H9 (cell line): Measurements from ENCODE around the gene RSU1. TPM values are rescaled to one million over a fixed set of nuclear protein-coding genes. Genes with fewer than 3 reads are reported as not detected.

Experiments used
- DNase-seq: peaks from one replicate; pipeline ENCODE4 v3.0.0-alpha.2; 2017
- H2AFZ ChIP-seq: one replicate; pipeline ENCODE4 v1.6.1; 2013; ENCODE audit warnings: mild to moderate bottlenecking, low read length, control low read depth, moderate library complexity
- H2AK5ac ChIP-seq: 2 replicates; pipeline ENCODE4 v1.6.1; 2013; ENCODE audit warnings: low read length, control low read depth, mixed read lengths; ENCODE audit not compliant: insufficient read length
- H2BK120ac ChIP-seq: one replicate; pipeline ENCODE4 v1.6.1; 2013; ENCODE audit warnings: low read depth, mild to moderate bottlenecking, low read length, control low read depth, inconsistent platforms; ENCODE audit not compliant: poor library complexity, severe bottlenecking
- H2BK12ac ChIP-seq: 2 replicates; pipeline ENCODE4 v1.6.1; 2013; ENCODE audit warnings: low read length, control low read depth, mixed read lengths, low read depth; ENCODE audit not compliant: insufficient read length
- H2BK15ac ChIP-seq: 2 replicates; pipeline ENCODE4 v1.6.1; 2013; ENCODE audit warnings: low read depth, low read length, control low read depth
- H2BK20ac ChIP-seq: one replicate; pipeline ENCODE4 v1.6.1; 2013; ENCODE audit warnings: low read depth, mild to moderate bottlenecking, low read length, control low read depth, inconsistent platforms; ENCODE audit not compliant: poor library complexity, severe bottlenecking
- H2BK5ac ChIP-seq: 2 replicates; pipeline ENCODE4 v1.6.1; 2013; ENCODE audit warnings: low read length, control low read depth, mixed read lengths; ENCODE audit not compliant: insufficient read length
- H3K14ac ChIP-seq: 2 replicates; pipeline ENCODE4 v1.6.1; 2013; ENCODE audit warnings: low read length, control low read depth; ENCODE audit not compliant: insufficient read depth
- H3K18ac ChIP-seq: 2 replicates; pipeline ENCODE4 v1.6.1; 2013; ENCODE audit warnings: low read depth, mild to moderate bottlenecking, mixed read lengths, low read length, control low read depth; ENCODE audit not compliant: insufficient read length
- H3K23ac ChIP-seq: 2 replicates; pipeline ENCODE4 v1.6.1; 2013; ENCODE audit warnings: low read length, control low read depth, mixed read lengths, low read depth; ENCODE audit not compliant: insufficient read length
- H3K23me2 ChIP-seq: 2 replicates; pipeline ENCODE4 v1.6.1; 2013; ENCODE audit warnings: low read depth, mild to moderate bottlenecking, mixed read lengths, low read length, control low read depth; ENCODE audit not compliant: insufficient read length, poor library complexity, severe bottlenecking
- H3K27ac ChIP-seq: 2 replicates; pipeline ENCODE4 v1.5.1; 2013; ENCODE audit warnings: low read length, control low read depth, mixed read lengths, low read depth; ENCODE audit not compliant: insufficient read length
- H3K27me3 ChIP-seq: 2 replicates; pipeline ENCODE4 v1.6.1; 2013; ENCODE audit warnings: low read length, control low read depth, inconsistent platforms; ENCODE audit not compliant: insufficient read depth
- H3K4ac ChIP-seq: 2 replicates; pipeline ENCODE4 v1.6.1; 2013; ENCODE audit warnings: low read depth, mild to moderate bottlenecking, control low read depth, inconsistent platforms, low read length, moderate library complexity
- H3K4me1 ChIP-seq: 2 replicates; pipeline ENCODE4 v1.6.1; 2013; ENCODE audit warnings: low read length, control low read depth, inconsistent platforms; ENCODE audit not compliant: insufficient read depth
- H3K4me2 ChIP-seq: 2 replicates; pipeline ENCODE4 v1.6.1; 2013; ENCODE audit warnings: low read length, control low read depth, mixed read lengths; ENCODE audit not compliant: insufficient read length, insufficient read depth
- H3K56ac ChIP-seq: 2 replicates; pipeline ENCODE4 v1.6.1; 2013; ENCODE audit warnings: low read depth, mild to moderate bottlenecking, mixed read lengths, low read length, control low read depth; ENCODE audit not compliant: insufficient read length
- H3K79me1 ChIP-seq: 2 replicates; pipeline ENCODE4 v1.6.1; 2013; ENCODE audit warnings: low read depth, mild to moderate bottlenecking, moderate library complexity, low read length, control low read depth, inconsistent platforms; ENCODE audit not compliant: insufficient read depth, poor library complexity, severe bottlenecking
- H3K79me2 ChIP-seq: 2 replicates; pipeline ENCODE4 v1.6.1; 2013; ENCODE audit warnings: low read length, control low read depth, inconsistent platforms; ENCODE audit not compliant: insufficient read depth
- H3K9ac ChIP-seq: 2 replicates; pipeline ENCODE4 v1.6.1; 2013; ENCODE audit warnings: low read length, control low read depth, mixed read lengths; ENCODE audit not compliant: insufficient read length; ENCODE audit errors: extremely low read depth
- H3K9me3 ChIP-seq: one replicate; pipeline ENCODE4 v1.6.1; 2013; ENCODE audit warnings: low read depth, low read length, inconsistent platforms; ENCODE audit not compliant: control insufficient read depth
- H3T11ph ChIP-seq: one replicate; pipeline ENCODE4 v1.6.1; 2013; ENCODE audit warnings: mild to moderate bottlenecking, low read length, control low read depth, inconsistent platforms
- H4K20me1 ChIP-seq: one replicate; pipeline ENCODE4 v1.6.1; 2013; ENCODE audit not compliant: control insufficient read depth, insufficient read length, insufficient read depth
- H4K5ac ChIP-seq: 2 replicates; pipeline ENCODE4 v1.6.1; 2013; ENCODE audit warnings: low read depth, mild to moderate bottlenecking, mixed read lengths, low read length, control low read depth; ENCODE audit not compliant: insufficient read length
- H4K8ac ChIP-seq: replicated peaks from 2 replicates; pipeline ENCODE4 v1.6.1; 2013; ENCODE audit warnings: low read length, control low read depth, mixed read lengths, low read depth; ENCODE audit not compliant: insufficient read length
- H4K91ac ChIP-seq: 2 replicates; pipeline ENCODE4 v1.6.1; 2013; ENCODE audit warnings: low read depth, mild to moderate bottlenecking, moderate library complexity, mixed read lengths, low read length, control low read depth; ENCODE audit not compliant: insufficient read length
- H3K27ac Mint-ChIP-seq, 3 experiments: 2 replicates in 2 of 3; 3 replicates in 1 of 3; pipeline ENCODE4 v1.8.0; 2020 to 2021; ENCODE audit warnings: mixed read lengths in 3 of 3, mild to moderate bottlenecking in 1 of 3, moderate library complexity in 1 of 3
- H3K27me3 Mint-ChIP-seq: 2 replicates; pipeline ENCODE4 v1.8.0; 2021; ENCODE audit warnings: low read depth, mild to moderate bottlenecking, moderate library complexity, mixed read lengths
- H3K36me3 Mint-ChIP-seq, 3 experiments: 2 replicates in 2 of 3; 3 replicates in 1 of 3; pipeline ENCODE4 v1.8.0; 2020 to 2021; ENCODE audit warnings: low read depth in 3 of 3, mixed read lengths in 3 of 3; ENCODE audit not compliant: insufficient read depth in 1 of 3
- H3K4me1 Mint-ChIP-seq, 2 experiments: 2 replicates each; pipeline ENCODE4 v1.8.0; 2020; ENCODE audit warnings: mixed read lengths in 2 of 2
- H3K4me3 Mint-ChIP-seq, 2 experiments: 2 replicates in 1 of 2; 3 replicates in 1 of 2; pipeline ENCODE4 v1.8.0; 2020 to 2021; ENCODE audit warnings: mild to moderate bottlenecking in 2 of 2, mixed read lengths in 2 of 2, moderate library complexity in 1 of 2
- H3K9me3 Mint-ChIP-seq, 2 experiments: 2 replicates in 1 of 2; 3 replicates in 1 of 2; pipeline ENCODE4 v1.8.0; 2020; ENCODE audit warnings: mild to moderate bottlenecking in 2 of 2, mixed read lengths in 2 of 2, moderate library complexity in 1 of 2
- WGBS: extraction: QIAGEN DNeasy Blood & Tissue Kit; methylation state at CpG from one replicate; pipeline ENCODE4 v1.1.7; 2013; ENCODE audit warnings: missing lambda C conversion rate, low lambda C conversion rate, mixed read lengths; ENCODE audit not compliant: insufficient read length; ENCODE audit errors: extremely low coverage; 5-methylcytosine and 5-hydroxymethylcytosine counted together
- total RNA-seq: library from RNA; stranded (reverse); gene quantifications from 2 replicates; pipeline ENCODE4 v1.2.1, GENCODE V29; 2021
- TF ChIP-seq, protein P1 (sequence below): fragments of 200-600 bp; sonication (generic); conservative IDR thresholded peaks from 3 replicates; pipeline ENCODE4 v1.8.0; 2021; ENCODE audit warnings: antibody characterized with exemption, mild to moderate bottlenecking

Gene RSU1
- total RNA-seq, 1 experiment from 2014 or later: 59.4 TPM

DNA sequence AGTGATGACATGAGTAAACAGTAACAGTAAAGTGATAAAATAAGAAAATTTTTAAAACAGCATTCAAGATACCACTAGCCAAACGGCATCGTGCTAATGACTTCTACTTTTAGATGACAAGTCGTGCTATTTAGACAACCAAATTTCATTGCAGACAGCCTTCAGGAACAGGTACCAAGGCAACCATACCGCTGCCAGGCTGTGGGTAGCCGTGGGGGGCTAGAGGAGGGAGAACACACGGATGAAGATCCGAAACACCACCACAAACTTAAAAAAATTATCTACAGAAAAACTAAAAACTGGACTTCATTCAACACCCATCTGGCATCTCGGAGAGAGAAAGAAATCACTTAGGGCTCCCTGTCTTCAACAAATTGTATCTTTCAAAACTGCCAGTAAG, 89.6 kb downstream of the RSU1 start:
- Histone ChIP-seq H4K20me1 (no peaks in the 10 kb centered on the region), H3K27me3 (no peaks in the 10 kb centered on the region), H4K5ac (no peak overlapping the region), H3K23me2 (no peaks in the 10 kb centered on the region), H2AK5ac (no peak overlapping the region), H2BK20ac (no peak overlapping the region), H2BK15ac (no peak overlapping the region), H3K9ac (no peak overlapping the region), H3K18ac (no peak overlapping the region), H2BK5ac (no peak overlapping the region), H2BK12ac (no peak overlapping the region), H3K56ac (no peak overlapping the region), H3K4me1 (no peaks in the 10 kb centered on the region), H3K4ac (no peak overlapping the region), H3K9me3 (no peaks in the 10 kb centered on the region), H3K14ac (no peak overlapping the region), H3T11ph (no peak overlapping the region), H4K91ac (no peak overlapping the region), H3K23ac (no peak overlapping the region), H2BK120ac (no peak overlapping the region), H4K8ac (no peak overlapping the region), H2AFZ (no peak overlapping the region), H3K27ac (no peak overlapping the region), H3K79me1 (no peaks in the 10 kb centered on the region), H3K79me2 (no peaks in the 10 kb centered on the region), H3K4me2 (no peak overlapping the region)
- WGBS: no CpG with 5 or more reads among the region's 8 CpGs
- no peak for DNase-seq
- Mint-ChIP-seq H3K36me3 (peaks cover 11 to 20% (median 19%) of the 10 kb centered on the region in 3 experiments), H3K27me3 (no peaks in the 10 kb centered on the region), H3K9me3 (peaks cover 2 to 4% of the 10 kb centered on the region in 2 experiments; a peak in 3 of 5 replicates), H3K27ac (no peak overlapping the region), H3K4me3 (no peak overlapping the region), H3K4me1 (no peaks in the 10 kb centered on the region)
- TF ChIP-seq, protein P1, sequence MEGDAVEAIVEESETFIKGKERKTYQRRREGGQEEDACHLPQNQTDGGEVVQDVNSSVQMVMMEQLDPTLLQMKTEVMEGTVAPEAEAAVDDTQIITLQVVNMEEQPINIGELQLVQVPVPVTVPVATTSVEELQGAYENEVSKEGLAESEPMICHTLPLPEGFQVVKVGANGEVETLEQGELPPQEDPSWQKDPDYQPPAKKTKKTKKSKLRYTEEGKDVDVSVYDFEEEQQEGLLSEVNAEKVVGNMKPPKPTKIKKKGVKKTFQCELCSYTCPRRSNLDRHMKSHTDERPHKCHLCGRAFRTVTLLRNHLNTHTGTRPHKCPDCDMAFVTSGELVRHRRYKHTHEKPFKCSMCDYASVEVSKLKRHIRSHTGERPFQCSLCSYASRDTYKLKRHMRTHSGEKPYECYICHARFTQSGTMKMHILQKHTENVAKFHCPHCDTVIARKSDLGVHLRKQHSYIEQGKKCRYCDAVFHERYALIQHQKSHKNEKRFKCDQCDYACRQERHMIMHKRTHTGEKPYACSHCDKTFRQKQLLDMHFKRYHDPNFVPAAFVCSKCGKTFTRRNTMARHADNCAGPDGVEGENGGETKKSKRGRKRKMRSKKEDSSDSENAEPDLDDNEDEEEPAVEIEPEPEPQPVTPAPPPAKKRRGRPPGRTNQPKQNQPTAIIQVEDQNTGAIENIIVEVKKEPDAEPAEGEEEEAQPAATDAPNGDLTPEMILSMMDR: no peak
